ENCODE data around the gene CPB2. TPM values are rescaled to one million over a fixed set of nuclear protein-coding genes. Genes with fewer than 3 reads are reported as not detected.

Gene CPB2, protein sequence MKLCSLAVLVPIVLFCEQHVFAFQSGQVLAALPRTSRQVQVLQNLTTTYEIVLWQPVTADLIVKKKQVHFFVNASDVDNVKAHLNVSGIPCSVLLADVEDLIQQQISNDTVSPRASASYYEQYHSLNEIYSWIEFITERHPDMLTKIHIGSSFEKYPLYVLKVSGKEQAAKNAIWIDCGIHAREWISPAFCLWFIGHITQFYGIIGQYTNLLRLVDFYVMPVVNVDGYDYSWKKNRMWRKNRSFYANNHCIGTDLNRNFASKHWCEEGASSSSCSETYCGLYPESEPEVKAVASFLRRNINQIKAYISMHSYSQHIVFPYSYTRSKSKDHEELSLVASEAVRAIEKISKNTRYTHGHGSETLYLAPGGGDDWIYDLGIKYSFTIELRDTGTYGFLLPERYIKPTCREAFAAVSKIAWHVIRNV
- not detected for total RNA-seq

DNA sequence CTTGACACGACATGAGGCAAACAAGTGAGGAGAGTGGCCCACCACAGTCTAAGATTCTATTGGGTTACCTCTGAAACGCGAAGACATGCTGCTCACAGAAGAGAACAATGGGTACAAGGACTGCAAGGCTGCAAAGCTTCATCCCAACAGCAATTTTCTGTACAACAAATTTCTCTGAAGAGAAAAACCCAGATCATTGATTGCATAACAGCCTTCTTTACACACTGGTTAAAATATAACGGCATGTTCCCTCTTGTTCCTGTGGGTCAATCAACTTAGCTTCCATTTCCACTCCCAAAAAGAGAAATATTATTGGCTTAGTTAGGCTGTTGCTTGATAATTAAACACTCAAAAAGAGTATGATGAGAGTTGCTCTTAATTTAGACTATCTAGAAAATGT, at the start of gene CPB2:
Gene CPB2, minus strand, starts transcription at position 166 of the 400 bp plus-strand sequence. Its CDS starts 24 bp downstream, at position 142.
- Histone ChIP-seq H3K27ac (no peak within 1 kb of the TSS), H3K36me3 (no peaks in the 10 kb centered on the region), H3K4me1 (no peaks in the 10 kb centered on the region), H3K9me3 (no peaks in the 10 kb centered on the region), H3K27me3 (peaks cover 0 to 7% (median 0%) of the 10 kb centered on the region in 4 donors), H3K4me3 (no peak within 1 kb of the TSS)
- intact Hi-C loops (cut with DNase I), result no loop called here
- DNase-seq, result no peak
- WGBS, 2 donors, result 88 to 89% methylated on average over 4 of the region's 4 CpGs
- no peak for TF ChIP-seq POLR2A (IDR thresholded peaks at IDR 0.05)
- TF ChIP-seq, protein P1, sequence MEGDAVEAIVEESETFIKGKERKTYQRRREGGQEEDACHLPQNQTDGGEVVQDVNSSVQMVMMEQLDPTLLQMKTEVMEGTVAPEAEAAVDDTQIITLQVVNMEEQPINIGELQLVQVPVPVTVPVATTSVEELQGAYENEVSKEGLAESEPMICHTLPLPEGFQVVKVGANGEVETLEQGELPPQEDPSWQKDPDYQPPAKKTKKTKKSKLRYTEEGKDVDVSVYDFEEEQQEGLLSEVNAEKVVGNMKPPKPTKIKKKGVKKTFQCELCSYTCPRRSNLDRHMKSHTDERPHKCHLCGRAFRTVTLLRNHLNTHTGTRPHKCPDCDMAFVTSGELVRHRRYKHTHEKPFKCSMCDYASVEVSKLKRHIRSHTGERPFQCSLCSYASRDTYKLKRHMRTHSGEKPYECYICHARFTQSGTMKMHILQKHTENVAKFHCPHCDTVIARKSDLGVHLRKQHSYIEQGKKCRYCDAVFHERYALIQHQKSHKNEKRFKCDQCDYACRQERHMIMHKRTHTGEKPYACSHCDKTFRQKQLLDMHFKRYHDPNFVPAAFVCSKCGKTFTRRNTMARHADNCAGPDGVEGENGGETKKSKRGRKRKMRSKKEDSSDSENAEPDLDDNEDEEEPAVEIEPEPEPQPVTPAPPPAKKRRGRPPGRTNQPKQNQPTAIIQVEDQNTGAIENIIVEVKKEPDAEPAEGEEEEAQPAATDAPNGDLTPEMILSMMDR (IDR thresholded peaks at IDR 0.05), result no peak

DNA sequence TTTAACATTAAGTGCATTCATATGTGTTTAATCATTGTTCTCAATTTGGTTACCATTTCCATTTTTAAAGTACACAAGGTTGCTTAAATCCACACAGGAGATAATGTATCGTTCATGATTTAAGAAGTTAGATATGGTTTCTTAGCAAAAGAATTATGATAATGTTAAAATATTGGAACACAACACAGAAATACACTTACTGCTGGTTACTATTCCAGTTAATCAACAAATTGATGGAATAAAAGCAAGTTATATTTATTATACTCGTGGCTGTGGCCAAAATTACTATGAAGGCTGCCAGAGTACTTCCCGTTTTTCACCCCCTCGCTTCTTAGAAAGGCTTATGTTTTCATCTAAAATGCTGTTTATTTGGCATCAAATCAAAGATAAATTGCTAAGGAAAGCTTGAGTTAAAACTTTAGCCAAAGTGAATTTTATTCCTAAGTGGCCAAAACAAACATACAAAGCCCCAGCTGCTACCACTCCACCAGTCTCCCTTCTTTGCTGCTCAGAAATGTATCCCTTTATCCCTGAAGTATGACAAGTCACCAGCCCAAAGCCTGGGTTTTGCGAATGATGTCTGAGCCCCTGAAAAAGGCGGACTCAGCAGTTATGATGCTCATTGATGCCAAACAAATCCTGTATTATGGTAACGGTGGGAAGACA, 49.4 kb upstream of the CPB2 start:
- TF ChIP-seq, protein P1 (IDR thresholded peaks at IDR 0.05), result no peak
- TF ChIP-seq POLR2A (IDR thresholded peaks at IDR 0.05), result no peak
- no peaks in the 10 kb centered on the region for H3K9me3 ChIP-seq
- intact Hi-C loops (cut with DNase I), result no loop called here
- H3K36me3 ChIP-seq, result no peaks in the 10 kb centered on the region
- peaks cover 0 to 6% (median 0%) of the 10 kb centered on the region in 4 donors for H3K27me3 ChIP-seq
- no peak for DNase-seq
- no peak overlapping the region for H3K4me3 ChIP-seq
- no peaks in the 10 kb centered on the region for H3K4me1 ChIP-seq
- WGBS, 2 donors, result 31 to 41% methylated on average over 5 to 7 of the region's 7 CpGs
- no peak overlapping the region for H3K27ac ChIP-seq

DNA sequence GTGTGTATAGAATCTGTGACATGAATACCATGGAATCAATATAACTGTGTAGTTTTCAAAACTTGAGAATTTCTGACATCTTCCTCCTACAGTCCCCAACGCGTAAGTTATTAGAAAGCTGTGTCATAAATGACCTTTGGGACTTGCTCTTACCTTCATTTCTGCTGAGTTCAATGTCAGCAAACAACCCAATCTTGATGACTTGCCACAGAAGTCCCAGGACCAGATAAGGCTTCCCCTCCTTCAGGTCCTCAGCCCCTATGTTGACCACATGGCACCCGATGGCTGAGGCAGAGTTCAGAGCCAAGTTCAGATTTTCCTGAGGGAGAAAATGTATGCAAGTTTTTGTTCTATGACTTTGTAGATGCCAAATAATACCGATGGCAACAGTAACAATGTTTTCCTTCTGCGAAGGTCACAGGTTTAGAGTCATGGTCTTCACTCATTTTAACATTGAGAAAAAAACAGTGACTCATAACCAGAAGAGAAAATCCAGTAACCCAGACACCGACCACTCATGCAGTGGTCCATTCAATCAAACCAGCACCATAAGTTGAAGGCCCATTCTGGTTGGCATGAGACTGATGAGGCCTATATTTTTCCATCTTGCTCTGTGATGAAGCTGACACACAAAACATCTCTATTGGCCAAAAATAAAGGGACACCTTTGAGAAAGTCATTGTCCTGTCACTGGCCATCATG, 47.9 kb upstream of the CPB2 start:
- intact Hi-C loops (cut with DNase I), result no loop called here
- Histone ChIP-seq H3K27ac (no peak overlapping the region), H3K9me3 (no peaks in the 10 kb centered on the region), H3K4me3 (no peak overlapping the region), H3K36me3 (no peaks in the 10 kb centered on the region), H3K4me1 (no peaks in the 10 kb centered on the region), H3K27me3 (peaks cover 0 to 6% (median 0%) of the 10 kb centered on the region in 4 donors)
- DNase-seq, result no peak
- 78 to 89% methylated on average over 5 to 6 of the region's 6 CpGs for WGBS, 2 donors
- TF ChIP-seq, protein P1 (IDR thresholded peaks at IDR 0.05), result no peak
- TF ChIP-seq POLR2A (IDR thresholded peaks at IDR 0.05), result no peak

DNA sequence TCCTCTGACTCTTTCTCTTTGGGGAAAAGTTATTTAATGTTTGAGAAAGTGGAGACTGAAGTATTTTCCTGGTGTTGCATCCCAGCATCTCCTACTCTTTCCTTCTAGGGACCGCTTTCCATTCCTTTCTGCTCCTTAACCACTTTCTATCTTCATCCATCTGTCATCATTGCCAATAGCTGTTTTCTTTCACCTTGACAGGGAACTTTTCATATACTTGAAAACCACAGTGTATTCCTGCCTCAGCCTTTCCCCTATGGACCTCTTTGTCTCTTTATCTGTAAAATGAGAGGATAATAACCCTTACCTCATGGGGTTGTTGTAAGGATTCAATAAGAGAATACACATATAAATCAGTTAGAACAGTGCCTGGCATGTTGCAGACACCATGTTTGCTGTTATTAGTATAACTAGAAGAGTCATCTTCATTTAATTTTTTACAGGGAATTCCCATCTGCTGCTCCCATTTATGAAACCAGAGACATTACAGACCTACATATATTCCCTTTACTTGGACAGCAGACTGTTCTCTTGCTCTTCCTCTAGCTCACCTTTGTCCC, 45.4 kb upstream of the CPB2 start:
- Histone ChIP-seq H3K36me3 (no peaks in the 10 kb centered on the region), H3K4me3 (no peak overlapping the region), H3K4me1 (no peaks in the 10 kb centered on the region), H3K27me3 (peaks cover 0 to 6% (median 0%) of the 10 kb centered on the region in 4 donors), H3K9me3 (no peaks in the 10 kb centered on the region), H3K27ac (no peak overlapping the region)
- TF ChIP-seq POLR2A (IDR thresholded peaks at IDR 0.05), result no peak
- TF ChIP-seq, protein P1 (IDR thresholded peaks at IDR 0.05), result no peak
- no peak for DNase-seq
- 95 to 100% methylated on average over 1 of the region's 1 CpG for WGBS, 2 donors
- intact Hi-C loops (cut with DNase I), result no loop called here
